Lower leg skin (tissue), 4 donors: ENCODE measurements around the gene SHROOM3. TPM values are rescaled to one million over a fixed set of nuclear protein-coding genes. Genes with fewer than 3 reads are reported as not detected.

Experiments used
- DNase-seq, 2 donors: peaks; one replicate each; pipeline ENCODE4 v3.0.0-alpha.2; 2019; ENCODE audit warnings: low spot score in 2 of 2
- H3K4me3 ChIP-seq: fragments of 200-600 bp; sonication (generic); 2 replicates; pipeline ENCODE4 v1.5.1; 2017; ENCODE audit warnings: mild to moderate bottlenecking, low read depth; ENCODE audit not compliant: poor library complexity, severe bottlenecking
- CTCF ChIP-seq, 3 donors: fragments of 450-650 bp; IDR thresholded peaks; one replicate each; pipeline ENCODE4 v1.5.1; 2016; ENCODE audit warnings: antibody characterized with exemption in 3 of 3, mild to moderate bottlenecking in 3 of 3, moderate library complexity in 2 of 3
- POLR2A ChIP-seq, 2 donors: fragments of 450-650 bp; IDR thresholded peaks; one replicate each; pipeline ENCODE4 v1.6.1; 2016 to 2017; ENCODE audit warnings: antibody characterized with exemption in 2 of 2, mild to moderate bottlenecking in 1 of 2, moderate library complexity in 1 of 2
- WGBS, 2 donors: methylation state at CpG; one replicate each; pipeline ENCODE4 v1.1.5; 2018; 5-methylcytosine and 5-hydroxymethylcytosine counted together
- intact Hi-C: fragments of 100-400 bp; cut with DNase I; formaldehyde crosslinking; loops from one replicate; pipeline ENCODE4 v1.15.0; 2023; ENCODE audit warnings: low total_unique reads
- total RNA-seq, 4 donors: library from RNA; depleted of rRNA; stranded (reverse); fragments of >200 nt; gene quantifications; one replicate each; pipeline ENCODE4 v1.1.0, GENCODE V29; 2016

Gene SHROOM3
- total RNA-seq, 4 donors from 2014 or later = 37.7 to 88.8 (median 44.0) TPM

GRCh38 chr4:76488888-76489685, 54.1 kb downstream of the SHROOM3 start:
- intact Hi-C loops = no loop called here
- H3K4me3 ChIP-seq = no peak overlapping the region
- TF ChIP-seq CTCF (IDR thresholded peaks at IDR 0.05) (no peak), POLR2A (IDR thresholded peaks at IDR 0.05) (no peak)
- no peak for DNase-seq
- 49 to 51% methylated on average over 4 of the region's 4 CpGs for WGBS, 2 donors

- no peak overlapping the region for H3K4me3 ChIP-seq
- TF ChIP-seq POLR2A (IDR thresholded peaks at IDR 0.05) (no peak), CTCF (IDR thresholded peaks at IDR 0.05) (no peak)
- no peak for DNase-seq
- intact Hi-C loops = loop anchor here (10.0 kb wide), 1 partner anchor 305 kb away; no protein-coding TSS in a partner anchor
- 68 to 71% methylated on average over 6 of the region's 6 CpGs for WGBS, 2 donors
These were observed 54.7 kb downstream of the SHROOM3 start for GRCh38 chr4:76489686-76490161.

- 70 to 82% methylated on average over 3 of the region's 3 CpGs for WGBS, 2 donors
- intact Hi-C loops = loop anchor here (10.0 kb wide), 1 partner anchor 307 kb away; no protein-coding TSS in a partner anchor
- DNase-seq = no peak
These were observed 57.0 kb downstream of the SHROOM3 start for GRCh38 chr4:76492055-76492454.

GRCh38 chr4:76494243-76494642, 59.2 kb downstream of the SHROOM3 start:
- TF ChIP-seq POLR2A (IDR thresholded peaks at IDR 0.05) (no peak), CTCF (IDR thresholded peaks at IDR 0.05) (no peak)
- intact Hi-C loops = loop anchor here (10.0 kb wide), 1 partner anchor 309 kb away; no protein-coding TSS in a partner anchor
- H3K4me3 ChIP-seq = no peak overlapping the region
- DNase-seq = no peak
- WGBS, 2 donors = 87 to 89% methylated on average over 5 of the region's 5 CpGs

More at GRCh38 chr4:76492055-76492454, 57.0 kb downstream of the SHROOM3 start:
- TF ChIP-seq CTCF (IDR thresholded peaks at IDR 0.05) = no peak
- TF ChIP-seq POLR2A (IDR thresholded peaks at IDR 0.05) = no peak
- no peak overlapping the region for H3K4me3 ChIP-seq

GRCh38 chr4:76494871-76495590, 60.0 kb downstream of the SHROOM3 start:
- intact Hi-C loops = loop anchor here (10.0 kb wide), 1 partner anchor 310 kb away; no protein-coding TSS in a partner anchor
- WGBS, 2 donors = 82 to 83% methylated on average over 6 of the region's 6 CpGs
- TF ChIP-seq CTCF (IDR thresholded peaks at IDR 0.05) = no peak
- TF ChIP-seq POLR2A (IDR thresholded peaks at IDR 0.05) = no peak
- H3K4me3 ChIP-seq = no peak overlapping the region
- no peak for DNase-seq
